Jurkat, Clone E6-1 (cell line): Measurements from ENCODE around the gene TOX2.
"Not testable (repeated sequence)": the region's sequence is repeated elsewhere in the genome, so short reads cannot be mapped to it uniquely, and the experiment has no call there.

ENCODE experiments used
- DNase-seq: peaks from one replicate; pipeline ENCODE4 v3.0.0-alpha.2; 2011; ENCODE audit warnings: low read depth, low spot score
- H3K4me3 ChIP-seq: 2 replicates; pipeline ENCODE4 v1.5.1; 2011; ENCODE audit warnings: mild to moderate bottlenecking, low read length, control low read depth, moderate library complexity

Gene TOX2

DNA sequence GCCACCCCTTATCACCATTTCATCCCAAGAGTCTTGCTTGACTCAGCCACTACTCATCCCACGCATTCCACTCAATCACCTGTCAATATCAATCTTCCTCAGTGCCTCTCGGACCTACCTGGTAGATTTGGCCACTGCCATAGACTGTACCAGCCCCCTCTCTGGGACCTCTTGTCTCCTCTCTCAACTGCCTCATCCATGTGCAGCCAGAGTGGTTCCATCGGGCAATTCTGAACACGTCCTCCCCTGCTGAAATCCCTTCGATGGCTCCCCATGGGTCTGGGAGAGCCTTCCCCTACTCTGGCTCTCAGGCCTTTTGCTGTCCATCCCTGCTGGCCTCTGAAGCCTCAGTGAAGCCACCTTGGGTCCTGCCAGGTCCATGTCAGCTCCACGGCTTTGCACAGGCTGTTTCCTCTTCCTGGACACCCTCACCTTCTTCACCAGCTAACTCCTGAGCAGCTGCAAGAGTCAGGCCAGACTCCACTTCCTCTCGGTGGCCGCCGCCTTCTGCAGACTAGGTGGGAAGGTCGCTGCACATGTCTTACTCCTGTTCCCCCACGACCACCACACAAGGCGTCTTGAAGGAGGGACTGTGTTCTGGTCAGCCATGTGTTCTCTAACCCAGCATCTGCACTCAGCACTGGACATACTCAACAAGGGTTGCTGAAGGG lies 120.4 kb downstream of the TOX2 start:
- no peak overlapping the region for H3K4me3 ChIP-seq

GRCh38 chr20:44035924-44036323 lies 121.3 kb downstream of the TOX2 start:
- no peak for DNase-seq
- no peak overlapping the region for H3K4me3 ChIP-seq

More for the DNA sequence above, 120.4 kb downstream of the TOX2 start:
- DNase-seq: no peak

- no peak overlapping the region for H3K4me3 ChIP-seq
- DNase-seq: no peak
Observed at GRCh38 chr20:44036441-44036840, 121.8 kb downstream of the TOX2 start.

DNA sequence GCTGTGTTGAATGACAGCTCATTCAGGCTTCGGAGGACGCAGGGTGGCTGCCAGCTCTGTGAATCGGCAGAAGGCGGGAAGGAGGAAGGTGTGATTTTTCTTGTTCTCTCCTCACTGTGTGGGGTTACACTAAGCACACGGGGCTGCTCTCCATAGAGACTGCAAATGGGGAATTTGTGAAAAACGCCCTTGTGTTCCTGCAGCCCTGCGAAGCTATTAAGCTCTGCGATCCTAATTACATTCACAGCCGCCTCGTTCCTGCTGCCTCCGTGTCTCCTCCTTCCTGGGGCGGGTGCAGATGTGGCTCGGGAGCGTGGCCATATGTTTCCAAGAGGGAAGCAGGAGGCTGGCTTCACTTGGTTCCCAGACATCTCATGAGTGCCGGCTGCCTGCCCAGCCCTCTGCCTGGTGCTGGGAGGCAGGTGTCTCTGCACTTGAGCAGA lies 124.0 kb downstream of the TOX2 start:
- no peak for DNase-seq
- no peak overlapping the region for H3K4me3 ChIP-seq

DNA sequence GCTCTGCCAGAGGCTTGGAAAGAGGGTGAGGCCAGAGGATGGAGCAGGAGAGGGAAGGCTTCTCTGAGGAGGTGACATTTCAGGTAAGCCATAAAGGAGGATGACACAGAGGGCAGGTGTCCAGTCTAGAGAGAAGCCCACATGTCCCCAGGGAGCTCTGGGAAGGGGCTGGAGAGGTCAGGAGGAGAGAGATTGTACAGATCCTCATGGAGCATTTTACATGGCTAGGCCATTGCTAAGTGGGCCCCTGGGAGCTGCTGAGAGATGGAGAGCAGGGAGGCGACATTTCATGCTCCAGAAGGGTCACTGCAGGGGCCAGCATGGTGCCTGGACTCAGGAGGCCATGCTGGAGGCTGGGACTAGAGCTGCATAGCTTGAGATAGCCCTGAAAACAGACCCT lies 124.5 kb downstream of the TOX2 start:
- no peak for DNase-seq
- no peak overlapping the region for H3K4me3 ChIP-seq

GRCh38 chr20:44039741-44040140 lies 125.1 kb downstream of the TOX2 start:
- no peak for DNase-seq

DNA sequence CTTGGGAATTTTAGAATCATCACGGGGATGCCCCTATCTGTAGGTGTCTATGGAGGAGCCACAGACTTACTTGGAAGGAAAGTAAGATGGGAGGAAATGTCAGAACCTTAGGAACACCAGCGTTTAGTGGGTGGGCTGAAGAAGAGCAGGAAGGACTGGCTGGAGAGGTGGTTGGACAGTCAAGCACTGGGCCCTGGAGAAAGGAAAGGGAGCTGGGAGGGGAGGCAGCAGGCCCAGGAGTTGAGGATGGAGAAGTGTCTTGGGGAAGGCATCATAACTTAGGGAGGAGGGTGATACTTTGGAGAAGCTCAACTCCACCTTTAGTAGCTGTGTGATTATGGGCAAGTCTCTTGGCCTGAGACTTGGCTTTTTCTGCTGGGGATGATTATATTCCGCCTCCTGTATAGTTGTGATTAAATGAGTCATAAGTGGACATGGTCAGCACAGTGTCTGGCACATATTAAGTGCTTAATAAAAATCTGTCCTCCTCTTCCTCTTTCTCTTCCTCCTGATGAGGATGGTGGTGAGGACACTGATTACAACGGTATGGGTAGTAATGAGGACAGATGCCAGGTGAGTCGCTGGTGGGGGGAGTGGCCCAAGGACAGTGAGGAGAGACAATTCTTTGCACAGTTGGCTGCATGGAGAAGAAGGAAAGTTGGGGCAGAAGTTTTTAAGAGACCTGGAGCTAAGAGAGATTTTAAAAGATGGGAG lies 125.7 kb downstream of the TOX2 start:
- no peak for DNase-seq
- H3K4me3 ChIP-seq: no peak overlapping the region

More at GRCh38 chr20:44039741-44040140, 125.1 kb downstream of the TOX2 start:
- H3K4me3 ChIP-seq: no peak overlapping the region

GRCh38 chr20:44041001-44041400 lies 126.3 kb downstream of the TOX2 start:
- H3K4me3 ChIP-seq: no peak overlapping the region
- DNase-seq: no peak

DNA sequence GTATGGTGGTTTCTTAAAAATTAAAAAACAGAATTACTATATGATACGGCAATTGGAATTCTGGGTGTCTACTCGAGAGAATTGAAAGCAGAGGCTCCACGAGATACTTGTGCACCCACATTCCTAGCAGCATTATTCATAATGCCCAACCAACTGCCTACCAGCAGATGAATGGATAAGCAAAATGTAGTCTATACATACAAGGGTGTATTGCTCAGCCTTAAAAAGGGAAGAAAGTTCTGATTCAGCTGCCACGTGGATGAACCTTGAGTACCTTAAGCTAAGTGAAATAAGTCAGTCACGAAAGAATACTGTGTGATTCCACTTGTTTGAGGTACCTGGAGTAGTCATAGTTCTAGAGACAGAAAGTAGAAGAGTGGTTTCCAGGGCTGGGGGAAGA lies 130.1 kb downstream of the TOX2 start:
- not testable (repeated sequence) for DNase-seq, H3K4me3 ChIP-seq

- H3K4me3 ChIP-seq: no peak overlapping the region
- DNase-seq: no peak
Observed at GRCh38 chr20:44050327-44050726, 135.7 kb downstream of the TOX2 start.

GRCh38 chr20:44050925-44051660 lies 136.4 kb downstream of the TOX2 start:
- DNase-seq: no peak

GRCh38 chr20:44051661-44052000 lies 137.0 kb downstream of the TOX2 start:
- no peak overlapping the region for H3K4me3 ChIP-seq
- no peak for DNase-seq

More at GRCh38 chr20:44050925-44051660, 136.4 kb downstream of the TOX2 start:
- no peak overlapping the region for H3K4me3 ChIP-seq

DNA sequence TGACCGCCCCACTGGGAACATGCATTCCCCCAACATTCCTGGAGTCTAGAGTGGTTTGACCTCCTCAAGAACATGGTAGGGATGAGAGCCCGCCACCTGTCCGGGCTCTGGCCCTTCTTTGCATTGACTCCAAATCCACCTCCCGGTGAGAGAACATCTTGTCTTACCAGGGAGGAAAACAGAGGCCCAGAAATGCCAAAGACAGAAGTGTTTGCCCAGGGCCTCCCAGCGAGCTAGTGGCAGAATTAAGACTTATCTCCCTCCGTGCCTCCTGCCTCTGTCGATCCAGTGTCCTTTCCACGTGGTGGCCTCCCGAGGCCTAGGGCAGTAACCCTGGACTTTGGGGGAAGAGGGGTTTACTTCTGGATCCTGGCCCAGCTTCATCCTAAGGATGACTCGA lies 137.5 kb downstream of the TOX2 start:
- no peak overlapping the region for H3K4me3 ChIP-seq
- no peak for DNase-seq

DNA sequence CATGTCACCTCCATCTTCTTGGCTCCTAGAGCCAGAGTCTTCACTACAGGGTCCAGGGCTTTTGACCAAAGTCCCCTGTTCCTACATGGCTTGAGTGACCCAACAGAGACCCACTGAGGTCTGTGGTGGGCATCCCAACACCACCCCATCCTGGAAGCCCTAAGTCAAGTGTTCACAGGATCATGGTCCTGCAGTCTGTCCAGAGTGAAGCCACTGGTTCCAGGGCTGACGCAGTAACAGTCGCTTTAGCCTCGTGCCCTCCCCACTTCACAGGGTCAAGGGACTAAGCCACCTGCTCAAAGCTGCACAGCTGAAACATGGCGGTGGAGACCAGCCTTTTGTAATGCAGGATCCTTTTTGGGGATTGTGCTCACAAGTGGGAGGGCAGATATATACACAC lies 138.4 kb downstream of the TOX2 start:
- DNase-seq: no peak
- H3K4me3 ChIP-seq: no peak overlapping the region

- no peak overlapping the region for H3K4me3 ChIP-seq
- no peak for DNase-seq
Observed at GRCh38 chr20:44054118-44054517, 139.5 kb downstream of the TOX2 start.

DNA sequence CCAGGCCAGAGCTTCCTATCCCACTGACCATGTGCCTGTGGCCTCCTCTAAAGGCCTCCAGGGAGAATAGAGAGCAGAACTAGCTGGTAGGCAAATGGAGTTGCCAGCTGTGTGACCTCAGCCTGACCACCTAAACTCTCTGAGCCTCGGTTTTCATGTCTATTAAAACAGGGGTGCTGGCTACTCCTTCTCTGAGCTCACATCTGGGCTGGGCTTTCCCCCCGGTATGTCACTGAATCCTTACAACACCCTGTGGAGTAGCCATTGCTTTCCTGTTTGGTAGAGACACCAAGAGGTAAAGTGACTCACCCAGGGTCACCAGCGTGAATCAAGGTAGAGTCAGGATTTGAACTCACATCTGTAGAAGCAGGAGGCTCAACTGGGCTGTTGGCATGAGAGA lies 140.2 kb downstream of the TOX2 start:
- DNase-seq: no peak
- no peak overlapping the region for H3K4me3 ChIP-seq

GRCh38 chr20:44056010-44056698 lies 141.5 kb downstream of the TOX2 start:
- DNase-seq: peak; percentile 57
- no peak overlapping the region for H3K4me3 ChIP-seq

DNA sequence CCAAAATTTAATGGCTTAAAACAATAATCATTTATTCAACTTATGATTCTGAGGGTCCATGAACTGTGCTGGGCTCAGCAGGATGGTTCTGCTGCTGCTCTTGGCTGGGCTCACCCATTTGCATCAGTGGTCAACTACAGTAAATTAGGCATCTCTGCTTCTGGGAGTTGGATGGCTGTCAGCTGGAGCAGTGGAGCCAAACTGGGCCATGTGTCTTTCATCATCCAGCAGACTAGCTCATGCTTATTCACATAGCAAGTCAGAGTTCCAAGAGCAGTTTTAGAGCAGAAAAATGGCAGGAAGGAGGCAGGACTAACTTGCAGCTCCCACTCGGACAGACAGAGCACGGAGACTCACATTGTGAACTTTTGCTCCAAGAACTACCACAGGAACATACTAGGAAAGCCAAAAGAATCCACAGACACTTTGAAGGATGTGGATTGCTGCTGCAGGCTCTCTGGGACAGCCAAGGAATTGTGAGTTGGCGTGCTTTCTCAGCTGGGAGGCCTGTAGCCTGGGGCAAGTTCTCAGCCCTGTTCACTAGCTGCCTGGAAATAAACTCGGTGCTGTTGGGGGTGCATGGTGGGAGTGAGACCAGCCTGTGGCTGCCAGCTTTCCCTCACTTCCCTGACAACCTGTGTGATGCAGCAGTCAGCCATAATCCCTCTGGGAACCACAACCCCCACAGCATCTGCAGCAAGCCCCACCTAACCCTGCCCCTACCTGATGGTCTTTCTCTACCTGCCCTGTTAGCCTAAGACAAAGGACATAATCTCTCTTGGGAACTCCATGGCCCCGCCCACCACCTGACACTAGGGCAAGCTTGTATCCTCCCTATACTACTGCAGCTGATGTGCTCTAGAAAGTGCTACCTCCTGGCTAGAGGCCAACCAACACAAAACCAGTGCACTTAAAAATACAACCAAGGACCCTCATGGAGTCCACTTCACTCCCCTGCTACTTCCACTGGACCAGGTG lies 143.3 kb downstream of the TOX2 start:
- H3K4me3 ChIP-seq: no peak overlapping the region
- no peak for DNase-seq
